SK-N-SH (cell line): ENCODE measurements around the gene NBEA. TPM values are rescaled to one million over a fixed set of nuclear protein-coding genes. Genes with fewer than 3 reads are reported as not detected.

Experiments used
- CTCF ChIA-PET: fragments of 300-600, 350-600 bp; formaldehyde crosslinking; extraction: SDS; loops from one replicate; lab custom pipeline; 2021; lab: Yijun Ruan, JAX
- POLR2A ChIA-PET: fragments of 350-600 bp; sonication (Branson Sonifier 250); formaldehyde crosslinking; extraction: SDS; loops from one replicate; lab custom pipeline; 2020; ENCODE audit warnings: antibody characterized with exemption, inconsistent platforms; lab: Yijun Ruan, JAX
- DNase-seq: peaks from one replicate; pipeline ENCODE4 v3.0.0; 2012
- H2AFZ ChIP-seq: fragments of 200-600 bp; sonication (generic); 2 replicates; pipeline ENCODE4 v1.8.1; 2016; ENCODE audit warnings: antibody characterized with exemption, mild to moderate bottlenecking, low read depth
- H3F3A ChIP-seq: fragments of 200-600 bp; sonication (generic); replicated peaks from 2 replicates; pipeline ENCODE3; 2016; ENCODE audit warnings: antibody characterized with exemption, mild to moderate bottlenecking; ENCODE audit not compliant: insufficient read depth
- H3K27ac ChIP-seq, 2 experiments: fragments of 200-500 bp in 1 of 2; fragments of 200-600 bp in 1 of 2; sonication (Bioruptor generic) in 1 of 2; sonication (generic), shearing (Covaris generic) in 1 of 2; 2 replicates each; pipeline versions ENCODE4 v1.5.1 to v1.6.1; 2014 to 2016; ENCODE audit warnings: low read depth in 2 of 2, inconsistent platforms in 1 of 2, low read length in 1 of 2, mild to moderate bottlenecking in 1 of 2, mixed read lengths in 1 of 2
- H3K27me3 ChIP-seq: fragments of 200-600 bp; sonication (generic), shearing (Covaris generic); 2 replicates; pipeline ENCODE4 v1.6.1; 2016; ENCODE audit warnings: mixed run types; ENCODE audit not compliant: insufficient read depth
- H3K36me3 ChIP-seq, 2 experiments: fragments of 200-500 bp in 1 of 2; fragments of 200-600 bp in 1 of 2; sonication (Bioruptor generic) in 1 of 2; sonication (generic) in 1 of 2; replicated peaks in 1 of 2; 2 replicates each; pipeline versions ENCODE3 to v1.5.1; 2014 to 2016; ENCODE audit warnings: low read length in 1 of 2, mild to moderate bottlenecking in 1 of 2; ENCODE audit not compliant: insufficient read depth in 2 of 2, control insufficient read depth in 1 of 2
- H3K4me1 ChIP-seq, 2 experiments: fragments of 200-500 bp in 1 of 2; fragments of 200-600 bp in 1 of 2; sonication (Bioruptor generic) in 1 of 2; sonication (generic), shearing (Covaris generic) in 1 of 2; 2 replicates each; pipeline versions ENCODE4 v1.5.1 to v1.6.1; 2014 to 2016; ENCODE audit warnings: low read depth in 1 of 2, low read length in 1 of 2, mixed run types in 1 of 2; ENCODE audit not compliant: insufficient read depth in 2 of 2, control insufficient read depth in 1 of 2
- H3K4me2 ChIP-seq: fragments of 200-600 bp; sonication (generic), shearing (Covaris generic); 2 replicates; pipeline ENCODE4 v1.6.1; 2017; ENCODE audit warnings: mixed run types
- H3K4me3 ChIP-seq, 2 experiments: fragments of 200-500 bp in 1 of 2; fragments of 200-600 bp in 1 of 2; sonication (Bioruptor generic) in 1 of 2; sonication (generic), shearing (Covaris generic) in 1 of 2; 2 replicates each; pipeline versions ENCODE4 v1.5.1 to v1.8.1; 2014 to 2016; ENCODE audit warnings: low read depth in 2 of 2, inconsistent platforms in 1 of 2, low read length in 1 of 2, mild to moderate bottlenecking in 1 of 2, mixed read lengths in 1 of 2, moderate library complexity in 1 of 2
- H3K79me2 ChIP-seq: fragments of 200-600 bp; sonication (generic); 2 replicates; pipeline ENCODE4 v1.8.1; 2017; ENCODE audit warnings: mild to moderate bottlenecking; ENCODE audit not compliant: insufficient read depth
- H3K9ac ChIP-seq: fragments of 200-600 bp; sonication (generic); 2 replicates; pipeline ENCODE4 v1.6.1; 2017; ENCODE audit warnings: mixed run types
- H3K9me2 ChIP-seq: fragments of 200-600 bp; sonication (generic); 2 replicates; pipeline ENCODE4 v1.6.1; 2017; ENCODE audit warnings: mixed run types
- H3K9me3 ChIP-seq: fragments of 200-600 bp; sonication (generic); 2 replicates; pipeline ENCODE4 v1.6.1; 2017; ENCODE audit warnings: mixed run types, mild to moderate bottlenecking, moderate library complexity
- H4K20me1 ChIP-seq: fragments of 200-600 bp; sonication (generic); 2 replicates; pipeline ENCODE4 v1.6.1; 2017; ENCODE audit warnings: mild to moderate bottlenecking, mixed run types; ENCODE audit not compliant: insufficient read depth
- EP300 ChIP-seq, 2 experiments: IDR thresholded peaks; 2 replicates each; pipeline versions ENCODE4 v1.4.0 to v1.6.1; 2012; ENCODE audit warnings: borderline replicate concordance in 1 of 2, low read depth in 1 of 2, low read length in 1 of 2
- FOSL2 ChIP-seq: IDR thresholded peaks from 2 replicates; pipeline ENCODE4 v1.4.0; 2012; ENCODE audit warnings: low read depth, mild to moderate bottlenecking, moderate library complexity, borderline replicate concordance
- GABPA ChIP-seq: IDR thresholded peaks from 2 replicates; pipeline ENCODE4 v1.4.0; 2012; ENCODE audit warnings: low read depth, mild to moderate bottlenecking
- JUND ChIP-seq: IDR thresholded peaks from 2 replicates; pipeline ENCODE4 v1.4.0; 2012
- MAX ChIP-seq: IDR thresholded peaks from 2 replicates; pipeline ENCODE4 v1.4.0; 2012; ENCODE audit warnings: low read depth
- NFIC ChIP-seq: IDR thresholded peaks from 2 replicates; pipeline ENCODE4 v1.4.0; 2012; ENCODE audit warnings: borderline replicate concordance
- NRF1 ChIP-seq: IDR thresholded peaks from 2 replicates; pipeline ENCODE4 v1.6.1; 2012; ENCODE audit warnings: low read depth, mild to moderate bottlenecking, low read length
- PBX3 ChIP-seq: IDR thresholded peaks from 2 replicates; pipeline ENCODE4; 2012
- SIN3A ChIP-seq: IDR thresholded peaks from 2 replicates; pipeline ENCODE4 v1.6.1; 2012; ENCODE audit warnings: low read depth, mild to moderate bottlenecking, low read length, moderate library complexity, borderline replicate concordance
- SMC3 ChIP-seq: IDR thresholded peaks from 2 replicates; pipeline ENCODE4 v1.6.1; 2012; ENCODE audit warnings: low read depth, low read length, improper control_type of control experiment
- TAF1 ChIP-seq: IDR thresholded peaks from 2 replicates; pipeline ENCODE4 v1.6.1; 2012; ENCODE audit warnings: low read depth, mild to moderate bottlenecking, low read length, moderate library complexity, borderline replicate concordance
- TCF12 ChIP-seq: IDR thresholded peaks from 2 replicates; pipeline ENCODE4 v1.4.0; 2012
- YY1 ChIP-seq: IDR thresholded peaks from 2 replicates; pipeline ENCODE4 v1.4.0; 2012; ENCODE audit warnings: low read depth, mild to moderate bottlenecking
- WGBS: methylation state at CpG from one replicate; pipeline ENCODE4 v1.1.6; 2017; ENCODE audit warnings: low lambda C conversion rate; 5-methylcytosine and 5-hydroxymethylcytosine counted together
- polyA plus RNA-seq, 3 experiments: library from polyadenylated mRNA; depleted of rRNA; stranded (reverse); fragments of >200 nt; gene quantifications; 2 replicates each; pipeline ENCODE4 v1.2.3, GENCODE V29; 2012

NBEA gene
- polyA plus RNA-seq, 1 of the 3 experiments (the other 2 are of a cell fraction) = 12.3 TPM

GRCh38 chr13:35697186-35697730 is 755.2 kb downstream of the NBEA start:
- Histone ChIP-seq H3K27ac (no peak overlapping the region), H3K9ac (no peak overlapping the region), H3K4me2 (no peak overlapping the region), H3K79me2 (no peaks in the 10 kb centered on the region), H3K4me1 (peaks cover 10 to 18% of the 10 kb centered on the region in 2 experiments), H4K20me1 (no peaks in the 10 kb centered on the region), H3K36me3 (no peaks in the 10 kb centered on the region), H3F3A (peaks cover 16% of the 10 kb centered on the region), H3K4me3 (no peak overlapping the region), H3K27me3 (no peaks in the 10 kb centered on the region), H3K9me3 (no peaks in the 10 kb centered on the region), H2AFZ (no peak overlapping the region), H3K9me2 (no peaks in the 10 kb centered on the region)
- TF ChIP-seq GABPA (no peak), TAF1 (no peak), EP300 (IDR thresholded peaks at IDR 0.05; ENCODE audit: borderline replicate concordance in 1 of 2, low read depth in 1 of 2, low read length in 1 of 2) (no peak), NRF1 (no peak), YY1 (no peak), TCF12 (no peak)
- WGBS = 70% methylated on average over 6 of the region's 7 CpGs
- ChIA-PET CTCF (no interaction called here), POLR2A (no interaction called here)
- DNase-seq = no peak

- TF ChIP-seq TCF12 = peak; percentile 37; the same call in 1 of the 2 replicates
- TF ChIP-seq NFIC = peak; percentile 57; the same call in 1 of the 2 replicates
- peak; percentile 42; the same call in 1 of the 2 replicates for TF ChIP-seq MAX
- TF ChIP-seq SIN3A = no peak
- 0 out of 2 replicates have a peak, but pooled peaks have one; percentile 14 for TF ChIP-seq PBX3
- no peak for TF ChIP-seq SMC3
- TF ChIP-seq EP300 (IDR thresholded peaks at IDR 0.05; ENCODE audit: borderline replicate concordance in 1 of 2, low read depth in 1 of 2, low read length in 1 of 2) = peak in 1 of 2 experiments; percentile 25; a peak in 1 of 4 replicates
- peak; percentile 52; the same call in 1 of the 2 replicates for TF ChIP-seq JUND
- peak; percentile 63; the same call in 1 of the 2 replicates for TF ChIP-seq FOSL2
- H3F3A ChIP-seq = peaks cover 16% of the 10 kb centered on the region
- H3K4me1 ChIP-seq = peaks cover 7 to 18% of the 10 kb centered on the region in 2 experiments; a peak in 3 of 4 replicates
- peak overlapping the region; percentile 21; the same call in 1 of the 2 replicates for H3K9ac ChIP-seq
- H2AFZ ChIP-seq = peak overlapping the region; percentile 62; the same call in 1 of the 2 replicates
- H3K27me3 ChIP-seq = no peaks in the 10 kb centered on the region
- DNase-seq = no peak
- H3K9me3 ChIP-seq = no peaks in the 10 kb centered on the region
- H3K9me2 ChIP-seq = no peaks in the 10 kb centered on the region
- no peaks in the 10 kb centered on the region for H4K20me1 ChIP-seq
- H3K4me2 ChIP-seq = peak overlapping the region; percentile 51
- H3K36me3 ChIP-seq = no peaks in the 10 kb centered on the region
- ChIA-PET POLR2A (no interaction called here), CTCF (no interaction called here)
- H3K27ac ChIP-seq = peak overlapping the region; percentile 50 to 59; a peak in 3 of 4 replicates
- no peaks in the 10 kb centered on the region for H3K79me2 ChIP-seq
- no peak overlapping the region; a peak in 1 of 4 replicates for H3K4me3 ChIP-seq
- WGBS = 45% methylated on average over 11 of the region's 11 CpGs
Observed at GRCh38 chr13:35698911-35699576, 757.0 kb downstream of the NBEA start.
